Measurements from ENCODE around the gene SLC25A52.
"Not testable (repeated sequence)": the region's sequence is repeated elsewhere in the genome, so short reads cannot be mapped to it uniquely, and the experiment has no call there.

SLC25A52 gene

DNA sequence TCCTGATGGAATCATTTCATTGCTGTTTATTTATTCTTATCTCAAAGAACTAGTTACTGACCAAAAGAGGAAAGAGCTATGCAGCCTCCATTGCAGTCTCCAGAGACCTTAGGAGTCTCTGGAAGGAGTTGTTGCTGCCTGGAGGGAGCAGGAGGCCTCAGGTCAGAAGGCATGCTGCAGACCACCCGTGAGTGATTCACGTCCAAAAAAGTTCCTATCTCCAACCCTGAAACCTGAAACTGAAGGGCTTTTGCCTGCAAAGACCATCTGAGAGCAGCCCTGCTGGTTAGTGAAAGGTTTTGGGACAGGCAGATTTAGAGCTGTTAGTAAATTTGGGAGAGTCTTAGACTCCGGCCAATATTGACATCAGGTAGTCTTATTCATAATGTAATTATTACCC lies 29.1 kb downstream of the SLC25A52 start:
- H3K4me3 ChIP-seq = no peak overlapping the region
- no peak for DNase-seq (ENCODE audit: low spot score in 2 of 2)
- H3K36me3 ChIP-seq (replicated peaks) = no peaks in the 10 kb centered on the region
- in situ Hi-C loops (cut with MboI; ENCODE audit: low sequenced_read_pairs) = loop anchor here (25.0 kb wide), 1 partner anchor 231 kb away; no protein-coding TSS in a partner anchor
- H3K4me1 ChIP-seq = no peaks in the 10 kb centered on the region
- no peaks in the 10 kb centered on the region for H3K9me3 ChIP-seq
- peaks cover 5% of the 10 kb centered on the region; the same call in 1 of the 2 replicates for H3K27me3 ChIP-seq (ENCODE audit: low read depth)

DNA sequence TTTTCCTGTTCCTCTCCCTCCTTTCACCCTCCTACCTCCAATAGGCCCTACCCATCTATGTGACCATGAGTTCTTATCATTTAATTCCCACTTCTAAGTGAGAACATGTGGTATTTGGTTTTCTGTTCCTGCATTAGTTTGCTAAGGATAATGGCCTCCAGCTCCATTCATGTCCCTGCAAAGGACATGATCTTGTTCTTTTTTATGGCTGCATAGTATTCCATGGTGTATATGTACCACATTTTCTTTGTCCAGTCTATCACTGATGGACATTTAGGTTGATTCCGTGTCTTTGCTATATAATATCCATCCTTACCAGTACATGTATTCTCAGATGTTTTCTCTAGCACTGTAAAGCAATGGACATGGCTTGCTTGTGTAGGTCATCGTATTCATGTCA lies 31.5 kb downstream of the SLC25A52 start:
- H3K27me3 ChIP-seq (ENCODE audit: low read depth); H3K36me3 ChIP-seq (replicated peaks); DNase-seq (ENCODE audit: low spot score in 2 of 2); H3K4me3 ChIP-seq; H3K4me1 ChIP-seq; H3K9me3 ChIP-seq: not testable (repeated sequence)
- in situ Hi-C loops (cut with MboI; ENCODE audit: low sequenced_read_pairs) = loop anchor here (25.0 kb wide), 1 partner anchor 233 kb away; no protein-coding TSS in a partner anchor

DNA sequence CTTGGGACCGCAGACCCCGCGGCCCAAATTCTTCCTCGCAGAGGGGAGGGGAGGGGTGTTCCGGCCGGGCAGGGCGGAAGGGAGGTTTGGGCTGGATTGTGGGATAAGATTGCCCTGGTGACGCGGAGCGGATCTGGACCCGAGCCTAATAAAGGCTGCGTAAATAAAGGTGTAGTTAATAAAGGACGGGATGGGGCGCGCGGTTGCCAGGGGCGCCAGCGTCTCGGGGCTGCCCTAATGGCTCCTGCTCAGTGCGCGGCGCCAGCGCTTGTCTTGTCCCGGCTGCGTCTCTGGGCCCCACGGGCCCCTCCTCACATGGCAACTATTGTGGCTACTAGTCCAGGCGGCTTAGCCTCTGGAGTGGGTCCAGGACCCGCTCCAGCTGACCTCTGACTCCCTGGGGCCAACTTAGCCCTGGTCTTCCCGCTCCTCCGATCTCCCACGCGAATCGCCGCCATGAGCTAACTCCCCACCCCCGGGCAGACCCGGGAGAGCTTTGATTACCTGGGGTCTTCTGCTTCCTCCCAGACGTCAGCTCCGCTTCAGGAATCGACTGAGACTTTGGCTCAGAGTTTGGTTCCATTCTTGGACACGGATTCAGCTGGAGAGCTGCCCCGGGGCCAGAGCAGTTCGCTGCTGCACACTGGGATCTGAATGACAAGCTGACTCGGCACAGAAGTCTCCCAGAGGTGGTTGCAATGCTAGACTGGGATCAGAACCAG lies 36.5 kb downstream of the SLC25A52 start:
- no peaks in the 10 kb centered on the region for H3K9me3 ChIP-seq
- no peak for DNase-seq (ENCODE audit: low spot score in 2 of 2)
- H3K27me3 ChIP-seq (ENCODE audit: low read depth) = no peaks in the 10 kb centered on the region
- no peaks in the 10 kb centered on the region for H3K4me1 ChIP-seq
- in situ Hi-C loops (cut with MboI; ENCODE audit: low sequenced_read_pairs) = no loop called here
- no peaks in the 10 kb centered on the region for H3K36me3 ChIP-seq (replicated peaks)
- H3K4me3 ChIP-seq = no peak overlapping the region

DNA sequence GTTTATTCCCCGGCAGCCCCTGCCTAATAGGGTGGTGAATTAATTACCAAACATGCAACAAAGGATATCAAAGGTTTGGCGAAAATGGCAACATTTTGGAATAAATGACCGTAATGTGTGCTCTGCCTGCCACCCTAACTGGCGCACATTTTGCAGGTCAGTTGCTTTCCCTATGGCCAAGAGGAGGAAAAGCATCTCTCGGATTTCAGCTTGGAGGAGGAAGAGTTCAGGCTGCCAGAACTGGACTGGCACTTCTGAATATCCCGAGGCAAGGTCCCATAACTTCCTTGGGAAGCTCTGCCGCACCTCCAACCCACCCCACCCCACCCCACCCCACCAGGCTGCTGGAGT lies 37.1 kb downstream of the SLC25A52 start:
- in situ Hi-C loops (cut with MboI; ENCODE audit: low sequenced_read_pairs) = no loop called here
- DNase-seq (ENCODE audit: low spot score in 2 of 2) = no peak
- Histone ChIP-seq H3K9me3 (no peaks in the 10 kb centered on the region), H3K4me1 (no peaks in the 10 kb centered on the region), H3K36me3 (replicated peaks) (no peaks in the 10 kb centered on the region), H3K27me3 (ENCODE audit: low read depth) (no peaks in the 10 kb centered on the region), H3K4me3 (no peak overlapping the region)

DNA sequence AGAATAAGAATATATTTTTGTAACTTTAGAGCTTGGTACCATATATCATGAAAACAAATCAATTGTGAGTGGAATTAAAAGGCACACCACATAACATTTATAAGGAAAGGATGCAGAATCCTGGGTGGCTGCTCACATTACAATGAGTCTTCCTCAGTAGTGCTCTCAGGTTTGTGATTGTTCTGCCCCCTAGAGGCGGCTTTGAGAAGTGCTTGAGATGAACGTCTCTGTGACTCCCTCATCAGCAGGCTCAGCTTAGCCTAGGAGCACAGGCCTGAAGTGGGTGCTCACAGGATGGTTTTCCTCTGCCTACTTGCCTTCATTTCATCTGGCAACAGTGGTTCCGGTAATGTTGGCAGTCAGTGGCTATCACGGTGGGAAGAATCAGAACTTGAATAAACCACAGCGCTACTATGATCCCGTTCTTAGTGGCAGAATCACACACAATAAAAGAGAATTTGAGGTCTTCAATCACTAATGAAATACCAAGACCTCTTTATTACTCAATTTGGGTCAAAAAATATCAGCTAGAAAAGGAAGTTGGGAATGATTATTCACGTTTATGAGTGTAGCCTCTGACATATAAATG lies 38.2 kb downstream of the SLC25A52 start:
- H3K4me1 ChIP-seq = no peaks in the 10 kb centered on the region
- H3K4me3 ChIP-seq = no peak overlapping the region
- H3K9me3 ChIP-seq = no peaks in the 10 kb centered on the region
- DNase-seq (ENCODE audit: low spot score in 2 of 2) = peak; percentile 61 to 88
- no peaks in the 10 kb centered on the region for H3K27me3 ChIP-seq (ENCODE audit: low read depth)
- H3K36me3 ChIP-seq (replicated peaks) = no peaks in the 10 kb centered on the region
- in situ Hi-C loops (cut with MboI; ENCODE audit: low sequenced_read_pairs) = no loop called here

DNA sequence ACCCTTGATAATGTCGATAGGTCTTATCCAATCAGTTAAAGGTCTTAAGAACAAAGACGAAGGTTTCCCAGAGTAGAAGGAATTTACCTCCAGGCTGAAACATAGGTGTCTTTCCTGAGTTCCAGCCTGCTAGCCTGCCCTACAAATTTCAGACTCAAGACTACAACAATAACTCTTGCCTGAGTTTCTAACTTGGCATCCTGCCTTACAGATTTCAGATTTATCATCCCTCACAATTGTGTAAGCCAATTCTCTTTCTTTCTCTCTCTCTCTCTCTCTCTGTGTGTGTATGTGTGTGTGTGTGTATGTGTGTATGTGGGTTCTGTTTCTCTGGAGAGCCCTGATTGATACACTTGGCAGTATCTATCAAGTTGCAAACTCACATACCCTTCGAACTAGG lies 39.1 kb downstream of the SLC25A52 start:
- no peak overlapping the region for H3K4me3 ChIP-seq
- no peaks in the 10 kb centered on the region for H3K4me1 ChIP-seq
- no peaks in the 10 kb centered on the region for H3K36me3 ChIP-seq (replicated peaks)
- in situ Hi-C loops (cut with MboI; ENCODE audit: low sequenced_read_pairs) = no loop called here
- no peak for DNase-seq (ENCODE audit: low spot score in 2 of 2)
- H3K9me3 ChIP-seq = no peaks in the 10 kb centered on the region
- no peaks in the 10 kb centered on the region for H3K27me3 ChIP-seq (ENCODE audit: low read depth)

DNA sequence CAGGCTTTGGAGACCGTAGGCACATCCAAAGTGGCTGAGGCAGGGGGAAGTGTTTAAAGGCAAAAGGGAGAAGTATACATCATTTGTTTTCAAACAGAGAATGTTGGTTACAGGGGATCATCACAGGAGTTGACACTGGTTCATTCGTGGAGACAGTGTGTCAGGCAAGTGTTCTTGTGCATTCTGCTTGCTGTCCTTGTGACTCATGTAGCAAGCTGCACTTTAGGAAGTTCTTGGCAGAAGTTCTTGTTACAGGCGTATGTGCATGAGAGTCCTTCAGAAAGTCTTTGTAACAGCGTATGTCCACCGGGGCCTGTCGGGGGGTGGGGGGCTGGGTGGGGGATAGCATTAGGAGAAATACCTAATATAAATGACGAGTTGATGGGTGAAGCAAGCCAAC lies 39.8 kb downstream of the SLC25A52 start:
- H3K27me3 ChIP-seq (ENCODE audit: low read depth) = no peaks in the 10 kb centered on the region
- H3K36me3 ChIP-seq (replicated peaks) = no peaks in the 10 kb centered on the region
- in situ Hi-C loops (cut with MboI; ENCODE audit: low sequenced_read_pairs) = no loop called here
- DNase-seq (ENCODE audit: low spot score in 2 of 2) = no peak
- no peaks in the 10 kb centered on the region for H3K9me3 ChIP-seq
- no peak overlapping the region for H3K4me3 ChIP-seq
- H3K4me1 ChIP-seq = no peaks in the 10 kb centered on the region

DNA sequence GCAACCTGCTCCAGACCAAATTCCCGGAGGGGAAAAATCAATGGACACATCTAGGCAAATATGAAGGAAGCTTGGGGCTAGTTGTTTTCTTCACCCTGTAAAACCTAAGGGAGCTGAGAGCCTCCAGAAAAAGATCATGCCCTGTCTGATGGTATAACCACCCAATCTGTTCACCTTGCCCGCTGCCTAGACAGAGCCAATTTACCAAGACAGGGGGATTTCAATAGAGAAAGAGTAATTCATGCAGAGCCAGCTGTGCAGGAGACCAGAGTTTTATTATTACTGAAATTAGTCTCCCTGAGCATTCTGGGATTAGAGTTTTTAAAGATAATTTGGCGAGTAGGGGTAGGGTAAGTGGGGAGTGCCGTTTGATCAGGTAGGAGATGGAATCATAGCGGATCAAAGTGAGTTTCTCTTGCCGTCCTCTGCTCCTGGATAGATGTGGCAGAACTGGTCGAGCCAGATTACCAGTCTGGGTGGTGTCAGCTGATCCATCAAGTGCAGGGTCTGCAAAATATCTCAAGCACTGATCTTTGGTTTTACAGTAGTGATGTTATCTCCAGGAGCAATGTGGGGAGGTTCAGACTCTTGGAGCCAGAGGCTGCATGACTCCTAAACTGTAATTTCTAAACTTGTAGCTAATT lies 41.2 kb downstream of the SLC25A52 start:
- H3K36me3 ChIP-seq (replicated peaks) = no peaks in the 10 kb centered on the region
- no peak overlapping the region for H3K4me3 ChIP-seq
- no peaks in the 10 kb centered on the region for H3K9me3 ChIP-seq
- no peak for DNase-seq (ENCODE audit: low spot score in 2 of 2)
- in situ Hi-C loops (cut with MboI; ENCODE audit: low sequenced_read_pairs) = loop anchor here (10.0 kb wide), 1 partner anchor 165 kb away; no protein-coding TSS in a partner anchor
- no peaks in the 10 kb centered on the region for H3K4me1 ChIP-seq
- no peaks in the 10 kb centered on the region for H3K27me3 ChIP-seq (ENCODE audit: low read depth)

DNA sequence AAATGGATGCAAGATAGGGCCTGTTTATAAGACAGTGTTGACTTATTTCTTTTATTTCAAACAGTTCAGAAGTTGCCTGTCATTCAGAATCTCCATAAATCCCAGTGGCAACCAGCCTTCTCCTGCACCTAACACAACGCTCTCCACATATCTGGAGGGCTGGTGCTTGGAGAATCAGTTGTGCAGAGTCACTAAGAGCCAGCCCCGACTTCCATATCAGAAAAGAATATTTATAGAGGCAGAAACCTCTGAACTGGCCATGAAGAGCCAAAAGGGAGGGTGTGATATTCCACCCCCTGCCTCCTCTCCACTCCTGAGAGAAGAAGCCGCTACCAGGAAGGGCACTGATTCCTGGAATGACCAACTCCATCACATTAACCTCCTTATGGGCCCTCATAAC lies 42.3 kb downstream of the SLC25A52 start:
- DNase-seq (ENCODE audit: low spot score in 2 of 2) = no peak
- in situ Hi-C loops (cut with MboI; ENCODE audit: low sequenced_read_pairs) = loop anchor here (10.0 kb wide), 1 partner anchor 164 kb away; no protein-coding TSS in a partner anchor
- Histone ChIP-seq H3K36me3 (replicated peaks) (no peaks in the 10 kb centered on the region), H3K9me3 (no peaks in the 10 kb centered on the region), H3K4me1 (no peaks in the 10 kb centered on the region), H3K4me3 (no peak overlapping the region), H3K27me3 (ENCODE audit: low read depth) (no peaks in the 10 kb centered on the region)

DNA sequence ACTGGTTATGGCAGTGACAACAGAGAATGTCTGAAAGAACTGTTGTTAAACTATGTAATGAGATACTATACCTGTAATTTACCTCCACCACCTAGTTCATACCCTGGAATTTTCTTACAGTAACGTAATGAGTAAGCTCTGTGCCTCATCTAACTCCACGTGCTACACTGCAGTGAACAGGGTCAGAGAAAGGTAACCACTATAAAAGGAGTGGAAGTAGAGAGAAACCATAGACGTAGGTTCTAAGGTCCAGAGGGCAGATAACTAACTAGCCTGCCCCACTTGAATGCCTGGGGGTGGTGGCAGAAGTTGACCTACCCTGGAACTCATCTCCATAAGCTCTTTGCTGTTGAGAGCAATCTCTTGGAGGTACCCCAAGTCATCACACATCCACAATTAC lies 44.3 kb downstream of the SLC25A52 start:
- no peaks in the 10 kb centered on the region for H3K27me3 ChIP-seq (ENCODE audit: low read depth)
- no peak for DNase-seq (ENCODE audit: low spot score in 2 of 2)
- no peaks in the 10 kb centered on the region for H3K9me3 ChIP-seq
- H3K4me1 ChIP-seq = no peaks in the 10 kb centered on the region
- H3K36me3 ChIP-seq (replicated peaks) = no peaks in the 10 kb centered on the region
- in situ Hi-C loops (cut with MboI; ENCODE audit: low sequenced_read_pairs) = loop anchor here (10.0 kb wide), 1 partner anchor 162 kb away; no protein-coding TSS in a partner anchor
- H3K4me3 ChIP-seq = no peak overlapping the region

DNA sequence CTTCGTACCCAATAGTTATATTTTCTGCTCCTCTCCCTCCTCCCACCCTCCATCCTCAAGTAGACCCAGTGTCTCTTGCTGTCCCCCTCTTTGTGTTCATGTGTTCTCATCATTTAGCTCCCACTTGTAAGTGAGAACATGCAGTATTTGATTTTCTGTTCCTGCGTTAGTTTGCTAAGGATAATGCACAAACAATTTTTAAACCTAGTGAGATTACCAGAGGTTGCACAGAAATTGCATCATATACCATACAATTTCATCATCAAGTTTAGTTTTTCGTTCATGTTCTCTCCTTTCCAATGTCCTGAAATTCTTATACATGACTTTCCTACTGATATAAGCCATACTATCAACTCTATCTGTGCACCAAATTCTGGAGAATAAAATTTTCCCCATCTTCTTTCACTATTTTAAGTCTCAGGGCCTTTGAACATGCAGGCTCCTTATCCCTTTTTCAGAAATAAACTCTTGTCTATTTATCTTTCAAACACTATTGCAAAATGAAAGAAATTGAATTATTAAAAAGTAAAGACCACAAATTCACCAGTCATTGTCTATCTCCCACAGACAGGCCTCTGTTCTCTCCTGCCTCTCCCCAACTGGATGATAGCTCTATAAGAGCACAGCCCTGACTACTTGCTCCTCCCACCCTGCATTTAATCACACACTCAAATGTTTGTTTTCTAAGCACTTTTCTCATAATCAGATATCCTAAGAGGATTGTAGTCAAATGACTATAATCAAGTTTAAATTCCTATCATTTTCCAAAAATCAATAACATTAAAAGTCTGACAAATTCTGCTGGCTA lies 49.1 kb downstream of the SLC25A52 start:
- Histone ChIP-seq H3K4me1 (no peaks in the 10 kb centered on the region), H3K27me3 (ENCODE audit: low read depth) (no peaks in the 10 kb centered on the region), H3K9me3 (no peaks in the 10 kb centered on the region), H3K4me3 (no peak overlapping the region), H3K36me3 (replicated peaks) (no peaks in the 10 kb centered on the region)
- in situ Hi-C loops (cut with MboI; ENCODE audit: low sequenced_read_pairs) = loop anchor here (10.0 kb wide), 1 partner anchor 157 kb away; no protein-coding TSS in a partner anchor
- DNase-seq (ENCODE audit: low spot score in 2 of 2) = no peak

DNA sequence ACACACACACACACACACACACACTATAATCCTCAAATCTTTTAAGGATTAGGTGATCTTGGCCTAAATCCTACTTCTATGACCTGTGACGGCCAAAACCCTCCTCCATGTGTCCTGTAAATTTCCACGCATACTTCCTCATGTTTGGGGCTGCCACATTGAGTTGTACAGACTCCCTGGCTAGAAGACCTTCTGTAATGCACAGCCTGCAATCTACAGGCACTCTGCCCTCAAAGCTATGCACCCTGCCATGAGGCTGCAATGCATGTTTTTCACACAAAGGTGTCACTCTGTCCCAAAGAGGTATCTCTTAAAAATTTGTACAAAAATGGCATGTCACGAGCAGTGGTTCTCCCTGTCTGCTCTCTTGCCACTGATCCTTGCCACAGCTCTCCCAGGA lies 49.9 kb downstream of the SLC25A52 start:
- in situ Hi-C loops (cut with MboI; ENCODE audit: low sequenced_read_pairs) = loop anchor here (10.0 kb wide), 1 partner anchor 156 kb away; no protein-coding TSS in a partner anchor
- no peaks in the 10 kb centered on the region for H3K27me3 ChIP-seq (ENCODE audit: low read depth)
- DNase-seq (ENCODE audit: low spot score in 2 of 2) = peak in 1 of 2 experiments; percentile 40
- H3K4me3 ChIP-seq = no peak overlapping the region
- H3K9me3 ChIP-seq = no peaks in the 10 kb centered on the region
- no peaks in the 10 kb centered on the region for H3K36me3 ChIP-seq (replicated peaks)
- no peaks in the 10 kb centered on the region for H3K4me1 ChIP-seq

Measured in HAP-1 (cell line).